Thyroid gland (tissue), 4 donors: Measurements from ENCODE around the gene ORC3. TPM values are rescaled to one million over a fixed set of nuclear protein-coding genes. Genes with fewer than 3 reads are reported as not detected.
A peak's percentile ranks its signal among the peaks of the same experiment; 100 is the strongest.
"Not testable (repeated sequence)": the region's sequence is repeated elsewhere in the genome, so short reads cannot be mapped to it uniquely, and the experiment has no call there.

Experiments
- DNase-seq, 2 donors: peaks; one replicate each; pipeline ENCODE4 v3.0.0-alpha.2; 2019
- H3K27ac ChIP-seq, 3 donors: fragments of 200-600 bp; sonication (generic); 1 replicate in 2 of 3; 2 replicates in 1 of 3; pipeline ENCODE4 v1.5.1; 2016 to 2019; ENCODE audit warnings: mild to moderate bottlenecking in 1 of 3, moderate library complexity in 1 of 3
- H3K27me3 ChIP-seq: fragments of 200-600 bp; sonication (generic); one replicate; pipeline ENCODE4 v1.5.1; 2019
- H3K36me3 ChIP-seq, 2 donors: fragments of 200-600 bp; sonication (generic); one replicate each; pipeline ENCODE4 v1.5.1; 2016 to 2019
- H3K4me1 ChIP-seq, 2 donors: fragments of 200-600 bp; sonication (generic); one replicate each; pipeline ENCODE4 v1.5.1; 2017 to 2019
- H3K4me3 ChIP-seq, 3 donors: fragments of 200-600 bp; sonication (generic); replicated peaks in 1 of 3; 1 replicate in 2 of 3; 2 replicates in 1 of 3; pipeline ENCODE4 v1.5.1; 2016; ENCODE audit warnings: mild to moderate bottlenecking in 1 of 3
- H3K9me3 ChIP-seq: fragments of 200-600 bp; sonication (generic); one replicate; pipeline ENCODE4 v1.5.1; 2017
- POLR2A ChIP-seq, 2 donors: fragments of 450-650 bp; IDR thresholded peaks; one replicate each; pipeline ENCODE4 v1.6.1; 2017; ENCODE audit warnings: antibody characterized with exemption in 2 of 2, mild to moderate bottlenecking in 2 of 2, moderate library complexity in 1 of 2
- WGBS, 2 donors: methylation state at CpG; one replicate each; pipeline ENCODE4 v1.1.5; 2017; 5-methylcytosine and 5-hydroxymethylcytosine counted together
- intact Hi-C: fragments of 100-400 bp; cut with DNase I; formaldehyde crosslinking; loops from one replicate; pipeline ENCODE4 v1.15.1; 2023
- total RNA-seq, 4 donors: library from RNA; depleted of rRNA; stranded (reverse); fragments of >200 nt; gene quantifications; one replicate each; pipeline ENCODE4 v1.2.3, GENCODE V29; 2016
- TF ChIP-seq, protein P1 (sequence below), 6 experiments: fragments of 200-600 bp in 3 of 6; fragments of 450-650 bp in 3 of 6; sonication (generic) in 3 of 6; IDR thresholded peaks; one replicate each; pipeline ENCODE4 v1.5.1; 2016 to 2019; ENCODE audit warnings: antibody characterized with exemption in 6 of 6, mild to moderate bottlenecking in 2 of 6, inconsistent platforms in 1 of 6, moderate library complexity in 1 of 6

The ORC3 gene
- total RNA-seq, 4 donors from 2014 or later: 18.3 to 33.6 (median 23.7) TPM

DNA sequence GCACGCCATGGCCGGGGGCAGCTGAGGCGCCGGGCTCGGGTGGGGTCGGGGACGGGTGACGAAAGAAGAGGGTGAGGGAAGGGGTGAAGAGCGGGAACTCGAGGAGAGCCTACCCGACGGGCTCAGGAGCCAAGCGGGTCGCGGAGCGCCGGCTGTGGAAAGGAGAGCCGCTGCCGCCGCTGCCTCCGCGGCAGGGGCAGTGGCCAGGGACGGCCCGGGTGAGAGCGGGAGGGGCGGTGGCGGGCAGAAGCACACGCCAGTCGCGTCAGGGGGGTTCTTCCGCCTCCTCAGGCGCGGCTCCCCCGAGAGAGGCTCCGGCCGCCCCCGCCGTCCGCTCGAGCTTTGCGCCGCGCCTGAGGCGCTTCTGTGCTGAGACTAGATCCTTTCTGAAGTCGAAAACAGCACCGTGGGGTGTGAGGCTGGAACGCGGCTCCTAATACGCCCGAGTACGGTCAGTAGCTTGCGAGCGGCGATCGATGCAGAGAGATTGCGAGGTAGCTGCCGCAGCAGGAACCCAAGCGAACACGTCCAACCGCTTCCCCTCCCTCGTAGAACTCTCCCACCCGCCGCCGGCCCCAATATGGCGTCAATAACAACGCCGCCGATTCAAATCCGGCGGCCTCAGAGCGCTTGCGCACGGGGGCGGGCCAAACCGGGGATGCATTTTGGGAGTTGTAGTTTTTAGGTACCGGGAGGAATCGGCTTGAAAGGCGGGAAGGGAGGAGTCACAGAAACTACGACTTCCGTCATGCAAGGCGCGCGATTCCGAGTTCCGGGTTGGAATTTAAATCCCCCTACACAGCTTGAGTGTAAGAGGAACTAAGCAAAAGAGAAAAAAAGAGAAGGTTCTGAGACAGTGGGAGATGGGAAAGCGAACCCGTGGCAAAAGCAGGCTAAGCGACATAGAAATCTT lies 112.0 kb downstream of the ORC3 start, which contains the start of gene AKIRIN2:
TSS of gene AKIRIN2 (minus strand) at position 558 of the 913 bp plus-strand sequence. CDS start at position 9, 549 bp downstream.
- Histone ChIP-seq H3K4me3 (peak within 1 kb of the TSS; percentile 75 to 99 (median 98)), H3K9me3 (no peaks in the 10 kb centered on the region), H3K27ac (peak within 1 kb of the TSS; percentile 97 to 99 (median 99)), H3K4me1 (peaks cover 4% of the 10 kb centered on the region in 2 donors), H3K27me3 (no peaks in the 10 kb centered on the region), H3K36me3 (no peaks in the 10 kb centered on the region)
- TF ChIP-seq, protein P1, sequence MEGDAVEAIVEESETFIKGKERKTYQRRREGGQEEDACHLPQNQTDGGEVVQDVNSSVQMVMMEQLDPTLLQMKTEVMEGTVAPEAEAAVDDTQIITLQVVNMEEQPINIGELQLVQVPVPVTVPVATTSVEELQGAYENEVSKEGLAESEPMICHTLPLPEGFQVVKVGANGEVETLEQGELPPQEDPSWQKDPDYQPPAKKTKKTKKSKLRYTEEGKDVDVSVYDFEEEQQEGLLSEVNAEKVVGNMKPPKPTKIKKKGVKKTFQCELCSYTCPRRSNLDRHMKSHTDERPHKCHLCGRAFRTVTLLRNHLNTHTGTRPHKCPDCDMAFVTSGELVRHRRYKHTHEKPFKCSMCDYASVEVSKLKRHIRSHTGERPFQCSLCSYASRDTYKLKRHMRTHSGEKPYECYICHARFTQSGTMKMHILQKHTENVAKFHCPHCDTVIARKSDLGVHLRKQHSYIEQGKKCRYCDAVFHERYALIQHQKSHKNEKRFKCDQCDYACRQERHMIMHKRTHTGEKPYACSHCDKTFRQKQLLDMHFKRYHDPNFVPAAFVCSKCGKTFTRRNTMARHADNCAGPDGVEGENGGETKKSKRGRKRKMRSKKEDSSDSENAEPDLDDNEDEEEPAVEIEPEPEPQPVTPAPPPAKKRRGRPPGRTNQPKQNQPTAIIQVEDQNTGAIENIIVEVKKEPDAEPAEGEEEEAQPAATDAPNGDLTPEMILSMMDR (IDR thresholded peaks at IDR 0.05): no peak
- peak; percentile 89 to 98 for TF ChIP-seq POLR2A (IDR thresholded peaks at IDR 0.05)
- 0% methylated on average over 38 to 56 of the region's 88 CpGs for WGBS, 2 donors
- peak; percentile 97 for DNase-seq
- intact Hi-C loops: no loop called here

DNA sequence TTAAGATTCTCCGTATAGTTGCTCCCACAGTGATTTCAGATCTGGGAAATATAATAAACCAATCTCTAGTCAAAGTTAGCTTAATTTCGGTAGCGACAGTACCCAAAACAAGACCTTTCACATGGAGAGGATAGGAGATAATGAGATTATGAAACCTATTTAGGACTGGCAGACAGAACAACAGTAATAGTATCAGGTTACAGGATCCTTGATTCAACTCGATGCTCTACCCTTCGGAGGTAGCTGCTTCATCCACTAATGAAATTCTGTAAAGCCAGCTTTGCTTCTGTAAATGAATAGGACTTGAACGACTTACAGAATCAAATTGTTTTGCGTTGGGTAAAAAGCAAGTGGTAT lies 112.6 kb downstream of the ORC3 start:
- no peaks in the 10 kb centered on the region for H3K27me3 ChIP-seq
- no peaks in the 10 kb centered on the region for H3K36me3 ChIP-seq
- 0 to 2% methylated on average over 7 of the region's 7 CpGs for WGBS, 2 donors
- no peaks in the 10 kb centered on the region for H3K9me3 ChIP-seq
- peaks cover 4% of the 10 kb centered on the region in 2 donors for H3K4me1 ChIP-seq
- intact Hi-C loops: no loop called here
- DNase-seq: no peak
- no peak for TF ChIP-seq POLR2A (IDR thresholded peaks at IDR 0.05)
- TF ChIP-seq, protein P1 (IDR thresholded peaks at IDR 0.05): no peak
- H3K27ac ChIP-seq: peak overlapping the region; percentile 53 to 99 (median 97)
- peak overlapping the region in 2 of 3 donors; percentile 25 to 98 for H3K4me3 ChIP-seq

DNA sequence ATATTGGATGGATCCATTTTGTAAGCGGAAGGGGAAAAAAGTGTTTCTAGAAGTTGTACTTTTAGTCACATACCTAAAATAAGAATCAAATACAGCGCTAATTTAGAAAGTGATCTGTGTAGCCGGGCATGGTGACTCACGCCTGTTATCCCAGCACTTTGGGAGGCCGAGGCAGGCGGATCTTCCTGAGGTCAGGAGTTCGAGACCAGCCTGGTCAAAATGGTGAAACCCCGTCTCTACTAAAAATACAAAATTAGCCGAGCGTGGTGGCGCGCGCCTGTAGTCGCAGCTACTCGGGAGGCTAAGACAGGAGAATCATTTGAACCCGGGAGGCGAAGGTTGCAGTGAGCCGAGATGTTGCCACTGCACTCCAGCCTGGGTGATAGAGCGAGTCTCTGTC lies 113.1 kb downstream of the ORC3 start:
- DNase-seq, H3K36me3 ChIP-seq, H3K27me3 ChIP-seq, intact Hi-C loops, H3K9me3 ChIP-seq, H3K4me1 ChIP-seq: not testable (repeated sequence)
- peak overlapping the region in 1 of 3 donors; percentile 98 for H3K4me3 ChIP-seq
- peak overlapping the region in 2 of 3 donors; percentile 97 to 99 for H3K27ac ChIP-seq
- WGBS, 2 donors: 79% methylated on average over 19 of the region's 19 CpGs

DNA sequence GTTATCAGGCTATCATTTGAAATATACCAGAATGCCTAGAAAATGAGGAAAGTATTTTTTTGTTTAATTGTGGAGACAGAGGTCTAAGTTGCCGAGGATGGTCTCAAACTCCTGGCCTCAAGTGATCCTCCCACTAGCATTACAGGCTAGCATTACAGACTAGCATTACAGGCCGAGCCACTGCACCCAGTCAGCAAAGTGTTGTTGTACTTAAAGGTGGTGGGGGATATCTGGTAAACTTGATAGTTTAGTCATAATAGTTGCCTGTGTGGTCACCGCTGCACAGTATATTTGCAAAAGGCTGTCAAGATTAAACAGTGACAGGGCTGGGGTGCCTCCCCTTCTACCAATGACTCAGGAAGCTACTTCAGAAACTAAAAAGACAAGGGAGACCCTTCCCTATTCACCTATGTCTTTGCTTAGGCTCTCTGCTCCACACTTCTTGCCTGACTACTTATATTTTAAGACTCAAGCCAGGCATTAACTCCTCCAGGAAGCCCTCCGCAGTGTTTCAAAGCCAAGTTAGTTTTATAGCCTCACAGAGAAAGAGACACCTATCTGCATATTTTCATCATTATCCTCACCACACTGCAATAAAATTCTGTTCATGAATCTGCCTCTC lies 115.2 kb downstream of the ORC3 start:
- Histone ChIP-seq H3K27me3 (no peaks in the 10 kb centered on the region), H3K9me3 (no peaks in the 10 kb centered on the region), H3K27ac (no peak overlapping the region), H3K36me3 (no peaks in the 10 kb centered on the region), H3K4me3 (no peak overlapping the region), H3K4me1 (no peaks in the 10 kb centered on the region)
- TF ChIP-seq POLR2A (IDR thresholded peaks at IDR 0.05): no peak
- TF ChIP-seq, protein P1 (IDR thresholded peaks at IDR 0.05): no peak
- no peak for DNase-seq
- intact Hi-C loops: no loop called here
- WGBS, 2 donors: 85 to 90% methylated on average over 4 of the region's 4 CpGs

DNA sequence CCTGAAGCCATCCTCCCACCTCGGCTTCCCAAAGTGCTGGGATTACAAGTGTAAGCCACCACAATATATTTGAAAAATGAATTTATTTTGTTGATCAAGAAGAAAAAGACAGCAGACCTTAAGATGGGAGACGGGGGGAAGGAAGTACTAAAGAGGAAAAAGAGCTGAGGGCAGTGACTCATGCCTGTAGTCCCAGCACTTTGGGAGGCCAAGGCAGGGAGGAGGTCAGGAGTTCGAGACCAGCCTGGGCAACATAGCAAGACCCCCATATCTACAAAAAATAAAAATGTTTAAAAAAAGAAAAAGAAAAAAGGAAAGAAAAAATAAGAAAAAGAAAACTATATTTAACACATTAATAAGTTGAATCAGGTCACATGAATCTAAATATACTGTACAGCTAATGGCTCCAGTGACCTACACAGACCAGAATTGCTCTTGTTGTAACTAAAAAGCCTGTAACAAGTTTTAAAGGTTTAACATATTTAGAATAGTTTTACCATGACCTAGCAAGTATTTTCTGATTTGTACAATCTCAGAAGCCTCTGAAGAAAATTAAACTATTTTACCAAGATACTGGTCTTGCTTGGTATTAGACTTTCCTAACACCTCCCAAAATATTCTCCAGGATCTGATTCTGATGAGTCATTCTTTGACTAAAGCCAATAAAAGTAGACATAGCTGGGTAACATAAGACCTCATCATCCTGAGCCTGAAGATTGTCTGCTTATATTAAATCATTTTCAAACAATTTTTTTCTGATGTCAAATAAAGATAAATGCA lies 116.4 kb downstream of the ORC3 start:
- no peaks in the 10 kb centered on the region for H3K36me3 ChIP-seq
- no peaks in the 10 kb centered on the region for H3K4me1 ChIP-seq
- no peak overlapping the region for H3K4me3 ChIP-seq
- TF ChIP-seq POLR2A (IDR thresholded peaks at IDR 0.05): no peak
- TF ChIP-seq, protein P1 (IDR thresholded peaks at IDR 0.05): no peak
- no peak overlapping the region for H3K27ac ChIP-seq
- no peaks in the 10 kb centered on the region for H3K27me3 ChIP-seq
- intact Hi-C loops: no loop called here
- WGBS, 2 donors: 83 to 90% methylated on average over 3 of the region's 3 CpGs
- H3K9me3 ChIP-seq: no peaks in the 10 kb centered on the region
- no peak for DNase-seq

DNA sequence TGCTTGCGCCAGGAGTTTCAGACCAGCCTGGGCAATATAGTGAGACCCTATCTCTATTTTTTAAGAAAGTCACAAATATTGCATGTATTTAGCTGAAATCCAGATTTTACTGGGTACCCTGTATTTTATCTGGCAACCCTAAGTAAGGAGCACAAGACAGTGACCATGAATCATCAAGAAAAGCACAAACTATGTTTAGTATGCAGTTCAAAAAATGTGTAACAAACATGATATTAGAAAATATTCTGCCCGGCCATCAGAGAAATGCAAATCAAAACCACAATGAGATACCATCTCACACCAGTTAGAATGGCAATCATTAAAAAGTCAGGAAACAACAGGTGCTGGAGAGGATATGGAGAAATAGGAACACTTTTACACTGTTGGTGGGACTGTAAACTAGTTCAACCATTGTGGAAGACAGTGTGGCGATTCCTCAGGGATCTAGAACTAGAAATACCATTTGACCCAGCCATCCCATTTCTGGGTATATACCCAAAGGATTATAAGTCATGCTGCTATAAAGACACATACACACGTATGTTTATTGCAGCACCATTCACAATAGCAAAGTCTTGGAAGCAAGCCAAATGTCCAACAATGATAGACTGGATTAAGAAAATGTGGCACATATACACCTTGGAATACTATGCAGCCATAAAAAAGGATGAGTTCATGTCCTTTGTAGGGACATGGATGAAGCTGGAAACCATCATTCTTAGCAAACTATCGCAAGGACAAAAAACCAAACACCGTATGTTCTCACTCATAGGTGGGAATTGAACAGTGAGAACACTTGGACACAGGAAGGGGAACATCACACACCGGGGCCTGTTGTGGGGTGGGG lies 118.9 kb downstream of the ORC3 start:
- H3K4me3 ChIP-seq, H3K4me1 ChIP-seq, H3K9me3 ChIP-seq, H3K36me3 ChIP-seq, DNase-seq, intact Hi-C loops, H3K27me3 ChIP-seq, H3K27ac ChIP-seq: not testable (repeated sequence)
- 72 to 77% methylated on average over 7 of the region's 7 CpGs for WGBS, 2 donors
